DND-41 (cell line): ENCODE data around the gene SLCO4A1.

Experiments
- ATAC-seq: fragments of 200-7000 bp; cut with Tn5 transposase; 3 replicates; pipeline ENCODE4 v1.9.1; 2021; ENCODE audit warnings: low read depth; ENCODE audit not compliant: insufficient read depth
- DNase-seq: peaks from one replicate; pipeline ENCODE4 v3.0.0-alpha.2; 2020
- H2AFZ ChIP-seq: 2 replicates; pipeline ENCODE4 v1.6.0; 2012; ENCODE audit warnings: low read depth, low read length
- H3K27ac ChIP-seq: 2 replicates; pipeline ENCODE4 v1.5.1; 2012; ENCODE audit warnings: low read length, inconsistent platforms
- H3K27me3 ChIP-seq: fragments of 200-600 bp; sonication (generic); 2 replicates; pipeline ENCODE4 v1.6.0; 2012; ENCODE audit warnings: low read length, mild to moderate bottlenecking, inconsistent platforms; ENCODE audit not compliant: insufficient read depth, poor library complexity
- H3K36me3 ChIP-seq: 2 replicates; pipeline ENCODE4 v1.5.1; 2012; ENCODE audit warnings: low read length, inconsistent platforms; ENCODE audit not compliant: insufficient read depth
- H3K4me1 ChIP-seq: 2 replicates; pipeline ENCODE4 v1.5.1; 2012; ENCODE audit warnings: mild to moderate bottlenecking, low read length; ENCODE audit not compliant: insufficient read depth
- H3K4me2 ChIP-seq: 2 replicates; pipeline ENCODE4 v1.6.0; 2012; ENCODE audit warnings: mild to moderate bottlenecking, moderate library complexity, low read length, inconsistent platforms; ENCODE audit not compliant: insufficient read depth
- H3K4me3 ChIP-seq, 2 experiments: fragments of 200-600 bp in 1 of 2; shearing (Covaris generic) in 1 of 2; 2 replicates each; pipeline ENCODE4 v1.5.1; 2012 to 2016; ENCODE audit warnings: inconsistent platforms in 2 of 2, low read length in 2 of 2, mild to moderate bottlenecking in 2 of 2, low read depth in 1 of 2, moderate library complexity in 1 of 2
- H3K79me2 ChIP-seq: 2 replicates; pipeline ENCODE4 v1.6.0; 2012; ENCODE audit warnings: low read length, inconsistent platforms; ENCODE audit not compliant: insufficient read depth
- H3K9ac ChIP-seq: 2 replicates; pipeline ENCODE4 v1.6.0; 2012; ENCODE audit warnings: low read depth, mild to moderate bottlenecking, inconsistent platforms, low read length, moderate library complexity
- H3K9me3 ChIP-seq: 2 replicates; pipeline ENCODE4 v1.5.1; 2012; ENCODE audit warnings: low read length, moderate library complexity, mild to moderate bottlenecking, inconsistent platforms; ENCODE audit not compliant: insufficient read depth, severe bottlenecking
- H4K20me1 ChIP-seq: 2 replicates; pipeline ENCODE4 v1.6.0; 2012; ENCODE audit warnings: low read length; ENCODE audit not compliant: insufficient read depth
- CTCF ChIP-seq: IDR thresholded peaks from 2 replicates; pipeline ENCODE4 v1.5.1; 2012; ENCODE audit warnings: borderline replicate concordance, low read length, moderate library complexity, mild to moderate bottlenecking; ENCODE audit not compliant: poor library complexity, severe bottlenecking; ENCODE audit errors: extremely low read depth
- EZH2 ChIP-seq: IDR thresholded peaks from 3 replicates; pipeline ENCODE4 v1.6.1; 2012; ENCODE audit warnings: borderline replicate concordance, low read depth, mild to moderate bottlenecking, moderate library complexity, low read length, inconsistent platforms; ENCODE audit not compliant: severe bottlenecking

SLCO4A1 gene

DNA sequence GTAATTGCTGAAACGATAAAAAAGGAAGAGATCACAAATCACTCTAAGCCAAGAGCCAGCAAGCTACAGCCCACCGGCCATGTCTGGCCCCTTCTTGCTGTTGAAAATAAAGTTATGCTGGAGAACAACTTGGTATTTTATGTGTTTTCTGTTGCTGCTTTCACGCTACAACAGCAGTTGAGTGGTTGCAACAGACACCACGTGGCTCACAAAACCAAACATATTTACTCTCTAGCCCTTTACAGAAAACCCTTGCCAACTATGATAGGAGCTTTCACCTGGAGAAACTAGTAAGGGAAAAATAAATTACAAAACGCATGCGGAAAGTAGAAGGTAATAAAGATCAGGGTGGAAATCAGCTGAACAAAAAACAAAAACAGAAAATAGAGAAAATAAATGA lies 41.1 kb upstream of the SLCO4A1 start:
- Histone ChIP-seq H3K27me3 (peaks cover 44% of the 10 kb centered on the region), H3K79me2 (no peaks in the 10 kb centered on the region)

DNA sequence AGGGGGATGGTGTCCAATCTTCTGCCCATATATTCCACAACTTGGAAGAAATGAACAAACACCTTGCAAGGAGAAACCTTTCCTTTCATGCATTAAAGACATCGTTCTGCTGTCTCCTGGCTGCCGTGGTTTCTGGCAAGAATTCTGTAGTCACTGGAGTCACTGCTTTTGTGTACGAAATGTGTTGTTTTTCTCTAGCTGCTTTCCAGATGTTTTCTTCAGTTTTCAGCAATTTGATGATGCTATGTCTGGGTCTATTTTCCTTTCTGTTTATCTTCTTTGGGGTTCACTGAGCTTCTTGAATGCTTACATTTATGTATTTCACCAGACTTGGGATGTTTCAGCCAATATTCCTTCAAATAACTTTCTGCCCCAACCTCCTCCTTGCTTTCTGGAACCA lies 40.6 kb upstream of the SLCO4A1 start:
- ATAC-seq (no peak), DNase-seq (no peak)
- no peak overlapping the region for H3K4me3 ChIP-seq
- peaks cover 15% of the 10 kb centered on the region for H4K20me1 ChIP-seq
- H3K4me2 ChIP-seq, result no peak overlapping the region
- H3K9ac ChIP-seq, result no peak overlapping the region
- no peak overlapping the region for H3K27ac ChIP-seq
- H3K79me2 ChIP-seq, result no peaks in the 10 kb centered on the region
- peaks cover 39% of the 10 kb centered on the region for H3K27me3 ChIP-seq
- no peak overlapping the region for H2AFZ ChIP-seq
- H3K36me3 ChIP-seq, result no peaks in the 10 kb centered on the region
- TF ChIP-seq EZH2, result no peak
- no peak for TF ChIP-seq CTCF
- H3K4me1 ChIP-seq, result no peaks in the 10 kb centered on the region
- H3K9me3 ChIP-seq, result no peaks in the 10 kb centered on the region

More for the DNA sequence above, 41.1 kb upstream of the SLCO4A1 start:
- no peaks in the 10 kb centered on the region for H3K4me1 ChIP-seq
- no peak overlapping the region for H3K9ac ChIP-seq
- no peak overlapping the region for H3K27ac ChIP-seq
- H3K36me3 ChIP-seq, result no peaks in the 10 kb centered on the region
- no peak for ATAC-seq
- H4K20me1 ChIP-seq, result peaks cover 15% of the 10 kb centered on the region
- no peak overlapping the region for H3K4me3 ChIP-seq
- H3K4me2 ChIP-seq, result no peak overlapping the region
- H3K9me3 ChIP-seq, result no peaks in the 10 kb centered on the region
- TF ChIP-seq EZH2 (no peak), CTCF (no peak)
- no peak for DNase-seq
- H2AFZ ChIP-seq, result no peak overlapping the region

DNA sequence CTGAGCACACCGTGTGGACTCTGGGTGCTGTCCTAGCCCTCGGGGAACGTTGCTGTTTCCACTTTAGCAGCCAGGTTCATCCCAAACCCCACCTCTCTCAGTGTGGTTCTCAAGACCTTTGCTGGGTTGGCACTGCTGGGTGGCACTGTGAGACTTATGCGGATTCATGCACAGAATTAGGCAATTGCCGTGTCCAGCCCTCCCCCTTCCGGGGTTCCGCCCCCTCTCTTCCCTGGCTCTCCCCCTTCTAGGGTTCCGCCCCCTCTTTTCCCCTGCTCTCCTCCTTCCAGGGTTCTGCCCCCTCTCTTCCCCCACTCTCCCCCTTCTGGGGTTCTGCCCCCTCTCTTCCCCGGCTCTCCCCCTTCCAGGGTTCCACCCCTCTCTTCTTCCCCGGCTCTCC lies 39.8 kb upstream of the SLCO4A1 start:
- Histone ChIP-seq H2AFZ (no peak overlapping the region), H3K4me1 (no peaks in the 10 kb centered on the region), H3K79me2 (no peaks in the 10 kb centered on the region), H3K4me2 (no peak overlapping the region), H3K27me3 (peaks cover 33% of the 10 kb centered on the region), H3K4me3 (no peak overlapping the region), H3K9ac (no peak overlapping the region), H3K36me3 (no peaks in the 10 kb centered on the region), H4K20me1 (peaks cover 15% of the 10 kb centered on the region), H3K27ac (no peak overlapping the region), H3K9me3 (no peaks in the 10 kb centered on the region)
- TF ChIP-seq CTCF (no peak), EZH2 (no peak)
- peak; percentile 20 for DNase-seq
- ATAC-seq, result no peak; the same call in 2 of the 3 replicates
